HUES6 (cell line): Measurements from ENCODE around the gene CHRNA9.

Experiments used
- H3K27ac ChIP-seq: 2 replicates; pipeline ENCODE4 v1.7.0; 2013; ENCODE audit warnings: low read depth, mild to moderate bottlenecking, low read length, inconsistent platforms
- H3K27me3 ChIP-seq: 2 replicates; pipeline ENCODE4 v1.6.1; 2013; ENCODE audit warnings: low read length; ENCODE audit not compliant: control insufficient read depth, insufficient read depth
- H3K36me3 ChIP-seq: 2 replicates; pipeline ENCODE4 v1.6.1; 2013; ENCODE audit warnings: low read length; ENCODE audit not compliant: control insufficient read depth, insufficient read depth
- H3K4me1 ChIP-seq: 2 replicates; pipeline ENCODE4 v1.6.1; 2013; ENCODE audit warnings: low read length; ENCODE audit not compliant: control insufficient read depth, insufficient read depth
- H3K4me3 ChIP-seq: 2 replicates; pipeline ENCODE4 v1.5.1; 2013; ENCODE audit warnings: low read depth, low read length
- H3K9ac ChIP-seq: one replicate; pipeline ENCODE4 v1.6.1; 2013; ENCODE audit warnings: mild to moderate bottlenecking, low read length
- H3K9me3 ChIP-seq: 2 replicates; pipeline ENCODE4 v1.6.1; 2013; ENCODE audit warnings: low read depth, low read length; ENCODE audit not compliant: control insufficient read depth, insufficient read depth

The CHRNA9 gene

GRCh38 chr4:40348000-40348399 is 12.9 kb downstream of the CHRNA9 start:
- no peak overlapping the region for H3K27ac ChIP-seq
- H3K4me1 ChIP-seq, result no peaks in the 10 kb centered on the region
- H3K36me3 ChIP-seq, result no peaks in the 10 kb centered on the region
- no peaks in the 10 kb centered on the region for H3K9me3 ChIP-seq
- no peaks in the 10 kb centered on the region for H3K27me3 ChIP-seq
- H3K4me3 ChIP-seq, result no peak overlapping the region
- no peak overlapping the region for H3K9ac ChIP-seq

GRCh38 chr4:40349561-40350198 is 14.5 kb downstream of the CHRNA9 start:
- Histone ChIP-seq H3K9me3 (no peaks in the 10 kb centered on the region), H3K9ac (no peak overlapping the region), H3K4me1 (peaks cover 2% of the 10 kb centered on the region; the same call in 1 of the 2 replicates), H3K27ac (no peak overlapping the region), H3K4me3 (no peak overlapping the region), H3K36me3 (no peaks in the 10 kb centered on the region), H3K27me3 (no peaks in the 10 kb centered on the region)

- no peak overlapping the region for H3K27ac ChIP-seq
Observed at GRCh38 chr4:40350627-40351227, 15.6 kb downstream of the CHRNA9 start.

GRCh38 chr4:40354158-40354557 is 19.0 kb downstream of the CHRNA9 start:
- Histone ChIP-seq H3K27me3 (no peaks in the 10 kb centered on the region), H3K9me3 (no peaks in the 10 kb centered on the region), H3K36me3 (no peaks in the 10 kb centered on the region), H3K4me1 (peaks cover 2% of the 10 kb centered on the region; the same call in 1 of the 2 replicates), H3K4me3 (no peak overlapping the region), H3K9ac (no peak overlapping the region), H3K27ac (no peak overlapping the region)

More at GRCh38 chr4:40350627-40351227, 15.6 kb downstream of the CHRNA9 start:
- Histone ChIP-seq H3K4me1 (peaks cover 2% of the 10 kb centered on the region; the same call in 1 of the 2 replicates), H3K9ac (no peak overlapping the region), H3K27me3 (no peaks in the 10 kb centered on the region), H3K36me3 (no peaks in the 10 kb centered on the region), H3K4me3 (no peak overlapping the region), H3K9me3 (no peaks in the 10 kb centered on the region)

- Histone ChIP-seq H3K4me1 (peaks cover 2% of the 10 kb centered on the region; the same call in 1 of the 2 replicates), H3K9me3 (no peaks in the 10 kb centered on the region), H3K4me3 (no peak overlapping the region), H3K27ac (no peak overlapping the region), H3K27me3 (no peaks in the 10 kb centered on the region), H3K36me3 (no peaks in the 10 kb centered on the region), H3K9ac (no peak overlapping the region)
Observed at GRCh38 chr4:40355131-40355530, 20.0 kb downstream of the CHRNA9 start.

GRCh38 chr4:40357738-40358137 is 22.6 kb downstream of the CHRNA9 start:
- no peak overlapping the region for H3K4me3 ChIP-seq
- no peak overlapping the region for H3K9ac ChIP-seq
- no peak overlapping the region for H3K27ac ChIP-seq
- H3K4me1 ChIP-seq, result peaks cover 2% of the 10 kb centered on the region; the same call in 1 of the 2 replicates
- peaks cover 5% of the 10 kb centered on the region for H3K9me3 ChIP-seq
- H3K27me3 ChIP-seq, result no peaks in the 10 kb centered on the region
- H3K36me3 ChIP-seq, result no peaks in the 10 kb centered on the region

GRCh38 chr4:40361338-40361737 is 26.2 kb downstream of the CHRNA9 start:
- Histone ChIP-seq H3K27me3 (no peaks in the 10 kb centered on the region), H3K9me3 (peaks cover 5% of the 10 kb centered on the region), H3K27ac (no peak overlapping the region), H3K4me3 (no peak overlapping the region), H3K4me1 (no peaks in the 10 kb centered on the region), H3K9ac (no peak overlapping the region), H3K36me3 (no peaks in the 10 kb centered on the region)

- Histone ChIP-seq H3K9ac (no peak overlapping the region), H3K27me3 (no peaks in the 10 kb centered on the region), H3K36me3 (no peaks in the 10 kb centered on the region), H3K4me1 (no peaks in the 10 kb centered on the region), H3K9me3 (peaks cover 5% of the 10 kb centered on the region), H3K4me3 (no peak overlapping the region), H3K27ac (no peak overlapping the region)
Observed at GRCh38 chr4:40363382-40363920, 28.3 kb downstream of the CHRNA9 start.

GRCh38 chr4:40363945-40364344 is 28.8 kb downstream of the CHRNA9 start:
- no peaks in the 10 kb centered on the region for H3K4me1 ChIP-seq
- no peak overlapping the region for H3K4me3 ChIP-seq
- no peaks in the 10 kb centered on the region for H3K36me3 ChIP-seq
- H3K9ac ChIP-seq, result no peak overlapping the region
- no peak overlapping the region for H3K27ac ChIP-seq
- H3K9me3 ChIP-seq, result peaks cover 5% of the 10 kb centered on the region
- H3K27me3 ChIP-seq, result no peaks in the 10 kb centered on the region

GRCh38 chr4:40365766-40366165 is 30.6 kb downstream of the CHRNA9 start:
- Histone ChIP-seq H3K36me3 (no peaks in the 10 kb centered on the region), H3K4me1 (no peaks in the 10 kb centered on the region), H3K9me3 (peaks cover 5% of the 10 kb centered on the region), H3K4me3 (no peak overlapping the region), H3K27me3 (no peaks in the 10 kb centered on the region), H3K9ac (no peak overlapping the region), H3K27ac (no peak overlapping the region)

GRCh38 chr4:40367451-40367850 is 32.3 kb downstream of the CHRNA9 start:
- Histone ChIP-seq H3K27me3 (no peaks in the 10 kb centered on the region), H3K36me3 (no peaks in the 10 kb centered on the region), H3K9ac (no peak overlapping the region), H3K4me3 (no peak overlapping the region), H3K9me3 (no peaks in the 10 kb centered on the region), H3K4me1 (no peaks in the 10 kb centered on the region), H3K27ac (no peak overlapping the region)
